Thyroid gland (tissue), 4 donors: ENCODE results near the gene RAB11FIP3.

ENCODE experiments used
- CTCF ChIP-seq, 6 experiments: fragments of 200-600 bp in 3 of 6; fragments of 450-650 bp in 3 of 6; sonication (generic) in 3 of 6; IDR thresholded peaks; one replicate each; pipeline ENCODE4 v1.5.1; 2016 to 2019; ENCODE audit warnings: antibody characterized with exemption in 6 of 6, mild to moderate bottlenecking in 2 of 6, inconsistent platforms in 1 of 6, moderate library complexity in 1 of 6
- POLR2A ChIP-seq, 2 donors: fragments of 450-650 bp; IDR thresholded peaks; one replicate each; pipeline ENCODE4 v1.6.1; 2017; ENCODE audit warnings: antibody characterized with exemption in 2 of 2, mild to moderate bottlenecking in 2 of 2, moderate library complexity in 1 of 2

GRCh38 chr16:476039-476438 lies 50.6 kb downstream of the RAB11FIP3 start:
- no peak for TF ChIP-seq POLR2A (IDR thresholded peaks at IDR 0.05)
- TF ChIP-seq CTCF (IDR thresholded peaks at IDR 0.05): no peak
